Ureter (tissue), 1 donor: ENCODE measurements around the gene ADGRD1. TPM values are rescaled to one million over a fixed set of nuclear protein-coding genes. Genes with fewer than 3 reads are reported as not detected.

ENCODE experiments used
- DNase-seq: peaks from one replicate; pipeline ENCODE4 v3.0.0-alpha.2; 2020; ENCODE audit warnings: low spot score
- total RNA-seq: library from RNA; stranded (reverse); gene quantifications from one replicate; pipeline ENCODE4 v1.2.4, GENCODE V29; 2023
- donor health status: DM: yes; HTN: yes; CAD: no.

ADGRD1 gene
- total RNA-seq, 1 donor from 2014 or later, result 80.2 TPM

DNA sequence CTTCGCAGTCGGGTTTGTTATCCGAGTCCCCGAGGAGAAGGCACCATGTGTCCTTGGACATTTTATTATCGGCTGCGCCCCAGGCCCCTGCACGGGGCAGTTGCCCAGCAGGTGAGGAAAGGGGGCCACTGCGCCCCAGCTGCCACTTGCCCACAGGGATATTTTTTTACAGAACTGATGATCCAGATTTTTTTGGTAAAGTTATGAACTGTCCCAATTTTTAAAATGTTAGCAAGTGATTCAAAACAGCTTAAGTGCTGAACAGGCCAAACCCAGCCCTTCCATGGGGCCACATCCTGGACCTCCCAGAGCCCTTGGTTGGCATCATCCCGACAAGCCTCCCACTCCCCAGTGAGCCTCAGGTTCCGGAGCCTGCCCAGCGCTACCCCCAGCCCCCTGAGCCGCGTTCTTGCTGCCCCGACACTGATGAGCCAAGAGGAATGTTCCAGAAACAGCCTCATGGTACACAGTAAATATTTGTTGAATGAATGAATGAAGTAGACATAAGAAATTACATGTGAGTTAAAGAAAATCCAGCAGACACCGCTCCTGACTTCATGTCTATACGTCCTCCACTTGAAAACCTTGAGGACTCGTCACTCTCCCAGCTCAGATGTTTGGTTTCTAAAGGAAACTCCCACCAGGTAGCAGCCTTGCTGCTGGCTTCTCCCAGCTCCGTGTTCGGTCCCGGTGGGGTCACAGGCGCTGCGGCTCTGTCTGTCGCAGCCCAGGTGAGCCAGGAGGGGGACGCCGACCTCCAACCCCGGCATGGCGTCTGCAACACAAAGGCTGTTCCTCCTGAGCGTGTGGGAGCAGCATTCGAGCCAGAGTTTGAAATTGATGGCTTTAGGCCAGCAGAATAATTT lies 88.5 kb downstream of the ADGRD1 start:
- DNase-seq, result no peak

DNA sequence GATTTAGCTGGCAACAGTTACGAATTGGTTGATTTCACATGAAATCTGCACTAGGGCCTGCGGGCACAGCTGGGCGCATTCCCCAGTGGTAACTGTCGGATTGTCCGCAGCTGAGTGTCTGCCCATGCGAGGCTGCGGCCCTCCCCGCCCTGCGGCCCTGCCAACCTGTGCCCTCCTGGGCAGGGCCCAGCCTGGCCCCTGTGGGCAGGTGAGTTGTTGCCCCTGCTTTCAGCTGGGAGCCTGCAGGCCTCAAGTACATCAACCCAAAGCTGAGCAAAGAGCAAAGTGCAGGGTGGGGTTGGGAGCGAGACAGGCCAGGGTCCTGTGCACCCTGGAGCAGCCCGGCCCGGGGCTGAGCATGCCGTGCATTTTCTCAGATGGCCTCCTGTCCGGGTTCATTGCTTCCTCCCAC lies 89.1 kb downstream of the ADGRD1 start:
- DNase-seq, result no peak

DNA sequence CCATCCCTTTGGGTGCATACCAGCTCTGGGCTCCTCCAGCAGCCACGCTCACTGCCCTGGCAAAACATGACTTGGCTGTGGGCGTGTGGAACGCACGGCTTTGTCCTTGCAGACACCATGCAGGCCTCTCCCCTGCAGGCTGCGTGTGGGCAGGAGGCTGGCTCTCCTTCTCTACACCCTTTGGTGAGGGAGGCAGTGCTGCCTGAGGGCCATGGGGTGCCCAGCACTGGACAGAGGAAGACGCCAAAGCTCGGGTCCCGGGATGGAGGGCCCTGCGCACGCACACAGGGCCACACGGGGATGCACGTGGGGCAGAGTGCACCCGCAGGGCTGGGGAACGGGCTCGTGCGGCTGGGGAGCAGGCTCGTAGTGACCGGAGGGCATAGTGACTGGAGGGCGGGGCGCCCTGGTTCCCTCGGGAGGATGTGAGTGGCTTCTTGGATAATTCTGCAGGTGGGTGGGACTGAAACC lies 89.7 kb downstream of the ADGRD1 start:
- no peak for DNase-seq

DNA sequence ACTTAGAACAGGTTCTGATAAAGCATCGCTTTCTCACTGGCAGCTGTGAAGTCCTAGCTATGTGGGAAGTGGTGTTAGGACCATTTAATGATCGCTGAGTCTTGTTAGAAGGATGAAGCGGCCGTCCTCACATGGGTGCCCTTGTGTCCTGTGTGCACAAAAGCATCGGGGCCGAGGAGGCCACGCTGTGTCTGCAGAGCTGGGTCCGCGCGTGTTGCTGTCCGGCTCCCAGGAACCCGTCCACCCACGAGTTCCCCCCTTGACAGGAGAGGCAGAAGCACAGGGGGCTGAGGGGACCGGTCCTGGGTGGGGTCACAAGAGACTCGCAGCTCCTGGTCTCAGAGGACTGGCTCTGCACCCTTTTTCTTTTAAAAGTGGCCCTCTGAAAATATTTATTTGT lies 90.4 kb downstream of the ADGRD1 start:
- DNase-seq, result no peak

DNA sequence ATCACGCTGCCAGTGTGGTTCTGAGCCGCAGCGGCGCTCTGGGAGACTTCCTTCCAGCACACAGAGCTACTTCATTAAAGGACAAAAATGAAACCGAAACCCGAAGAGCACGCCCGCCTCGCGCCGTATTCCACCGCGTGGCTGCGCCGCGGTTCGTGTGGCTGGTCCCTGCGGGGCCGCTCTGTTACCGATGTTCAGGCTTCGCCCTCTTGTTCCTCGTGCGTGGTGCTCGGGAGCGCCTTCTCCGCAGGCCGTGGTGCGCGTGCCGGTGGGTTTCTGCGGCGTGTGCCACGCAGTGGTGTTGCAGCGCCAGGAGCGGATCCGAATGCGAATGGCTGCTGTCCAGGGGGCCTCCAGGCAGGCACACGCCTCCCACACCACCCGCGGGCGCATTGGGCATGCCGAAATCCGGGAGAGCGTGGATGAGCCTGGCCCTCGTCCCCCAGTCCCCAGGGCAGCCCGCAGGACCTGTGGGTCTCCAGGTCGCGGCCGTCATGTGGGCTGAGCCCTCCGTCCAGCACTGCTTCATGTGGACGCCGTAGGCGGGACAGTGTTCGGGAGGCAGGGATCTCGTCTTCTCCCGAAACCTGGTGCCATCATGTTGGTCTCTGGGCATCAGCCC lies 91.2 kb downstream of the ADGRD1 start:
- DNase-seq, result no peak

DNA sequence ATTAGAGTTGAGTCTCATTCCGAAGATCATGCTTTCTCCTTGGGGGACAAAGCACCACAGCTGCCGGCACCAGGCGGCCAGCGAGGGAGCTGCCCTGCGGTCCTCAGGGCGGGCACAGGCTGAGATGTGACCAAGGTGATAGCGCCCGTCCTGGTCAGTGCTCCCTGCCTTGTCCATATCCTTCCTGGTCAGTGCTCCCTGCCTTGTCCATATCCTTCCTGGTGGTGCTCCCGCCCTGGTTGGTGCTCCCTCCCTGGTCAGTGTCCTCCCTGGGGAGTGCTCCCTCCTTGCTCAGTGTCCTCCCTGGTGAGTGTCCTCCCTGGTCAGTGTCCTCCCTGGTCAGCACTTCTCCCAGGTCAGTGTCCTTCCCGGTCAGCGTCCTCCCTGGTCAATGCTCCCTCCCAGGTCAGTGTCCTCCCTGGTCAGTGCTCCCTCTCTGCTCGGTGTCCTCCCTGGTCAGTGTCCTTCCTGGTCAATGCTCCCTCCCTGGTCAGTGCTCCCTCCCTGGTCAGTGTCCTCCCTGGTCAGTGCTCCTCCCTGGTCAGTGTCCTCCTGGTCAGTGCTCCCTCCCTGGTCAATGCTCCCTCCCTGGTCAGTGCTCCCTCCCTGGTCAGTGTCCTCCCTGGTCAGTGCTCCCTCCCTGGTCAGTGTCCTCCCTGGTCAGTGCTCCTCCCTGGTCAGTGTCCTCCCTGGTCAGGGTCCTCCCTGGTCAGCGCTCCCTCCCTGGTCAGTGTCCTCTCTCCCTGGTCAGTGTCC lies 92.2 kb downstream of the ADGRD1 start:
- DNase-seq, result no peak

DNA sequence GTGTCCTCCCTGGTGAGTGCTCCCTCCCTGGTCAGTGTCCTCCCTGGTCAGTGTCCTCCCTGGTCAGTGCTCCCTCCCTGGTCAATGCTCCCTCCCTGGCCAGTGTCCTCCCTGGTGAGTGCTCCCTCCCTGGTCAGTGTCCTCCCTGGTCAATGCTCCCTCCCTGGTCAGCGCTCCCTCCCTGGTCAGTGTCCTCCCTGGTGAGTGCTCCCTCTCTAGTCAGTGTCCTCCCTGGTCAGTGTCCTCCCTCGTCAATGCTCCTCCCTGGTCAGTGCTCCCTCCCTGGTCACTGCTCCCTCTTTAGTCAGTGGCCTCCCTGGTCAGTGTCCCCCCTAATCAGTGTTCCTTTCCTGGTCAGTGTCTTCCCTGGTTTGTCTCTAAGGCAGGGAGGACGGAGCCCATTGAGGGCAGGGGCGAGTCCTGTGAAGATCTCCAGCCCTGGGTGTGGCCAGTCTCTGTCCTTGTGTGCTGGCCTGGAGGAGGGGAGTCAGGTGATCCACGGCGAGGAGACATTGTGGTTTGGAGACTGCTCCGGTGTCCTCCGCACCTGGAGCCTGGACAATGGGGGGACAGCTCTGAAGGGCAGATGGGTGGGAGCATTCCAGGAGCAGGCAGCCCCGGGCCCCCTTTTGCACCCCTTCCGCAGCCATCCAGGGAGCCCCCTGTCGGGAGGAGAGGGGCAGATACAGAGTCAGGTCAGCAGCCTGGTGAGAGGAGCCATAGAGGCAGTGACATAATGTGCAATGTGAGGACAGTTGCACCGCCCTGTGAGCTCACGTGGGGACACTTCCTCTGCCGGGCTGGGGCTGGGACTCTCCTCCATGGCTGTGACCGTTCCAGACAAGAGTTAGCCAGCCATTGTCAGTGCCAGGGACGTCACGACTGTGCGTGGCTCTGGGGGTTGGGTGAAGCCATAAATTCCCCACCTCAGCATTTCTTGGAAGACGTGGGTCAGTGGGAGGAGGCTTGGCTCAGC lies 93.4 kb downstream of the ADGRD1 start:
- no peak for DNase-seq

DNA sequence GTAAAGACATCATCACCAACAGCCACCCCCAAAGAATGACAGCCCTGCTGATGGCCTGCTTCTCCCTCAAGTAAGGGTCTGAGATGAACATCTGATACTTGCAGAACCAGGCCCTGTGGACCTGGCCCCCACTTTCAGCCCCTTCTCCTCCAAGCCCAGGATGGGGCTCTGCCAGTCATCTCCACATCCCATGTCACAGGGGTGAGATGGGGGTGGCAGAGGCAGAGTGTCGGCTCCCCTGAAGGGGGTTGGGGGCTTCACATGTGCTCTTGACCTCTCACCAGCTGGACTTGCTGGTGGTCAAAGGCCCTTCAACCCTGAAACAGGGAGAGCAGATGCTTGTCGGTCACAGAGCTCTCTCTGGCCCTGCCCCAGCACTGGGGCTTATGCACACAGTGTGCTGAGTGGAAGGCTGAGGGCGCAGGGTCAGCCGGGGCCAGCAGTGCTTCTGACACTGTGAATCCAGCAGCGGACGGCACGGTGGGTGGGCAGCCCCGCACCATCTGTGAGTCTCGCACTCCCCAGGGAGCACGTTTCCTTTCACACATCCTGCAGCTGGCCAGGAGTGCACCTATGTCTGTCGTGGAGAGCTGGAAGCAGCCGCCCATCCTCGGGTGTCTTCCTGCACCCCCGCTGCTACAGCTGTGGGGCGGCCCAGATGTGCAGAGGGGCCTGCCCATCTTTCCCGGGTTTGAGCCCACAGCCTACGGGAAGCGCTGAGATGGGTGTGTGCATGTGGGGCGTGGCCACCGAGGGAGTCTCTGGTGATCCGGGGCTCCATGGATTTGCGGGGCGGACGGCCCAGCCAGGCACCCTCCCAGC lies 94.3 kb downstream of the ADGRD1 start:
- no peak for DNase-seq

- DNase-seq, result no peak
These were observed 94.9 kb downstream of the ADGRD1 start for GRCh38 chr12:131048611-131048990.

DNA sequence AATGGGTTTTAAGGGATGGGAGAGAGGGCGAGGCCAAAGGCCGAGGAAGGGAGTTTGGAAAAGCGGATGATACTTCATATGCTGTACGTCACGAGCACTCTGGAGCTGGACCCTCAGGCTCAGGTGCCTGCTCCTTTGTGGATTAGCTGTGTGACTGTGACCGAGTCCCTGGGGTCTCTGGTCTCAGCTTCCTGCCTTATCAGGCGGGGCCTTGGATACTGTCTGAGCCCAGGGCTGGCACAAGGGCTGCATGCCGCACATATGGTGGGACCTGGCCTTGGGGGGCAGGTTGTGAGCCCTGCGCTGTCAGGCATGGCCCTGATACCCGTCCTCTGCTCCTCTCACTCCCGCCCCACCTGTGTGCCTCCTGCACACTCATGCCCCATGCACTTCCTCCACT lies 95.3 kb downstream of the ADGRD1 start:
- no peak for DNase-seq

DNA sequence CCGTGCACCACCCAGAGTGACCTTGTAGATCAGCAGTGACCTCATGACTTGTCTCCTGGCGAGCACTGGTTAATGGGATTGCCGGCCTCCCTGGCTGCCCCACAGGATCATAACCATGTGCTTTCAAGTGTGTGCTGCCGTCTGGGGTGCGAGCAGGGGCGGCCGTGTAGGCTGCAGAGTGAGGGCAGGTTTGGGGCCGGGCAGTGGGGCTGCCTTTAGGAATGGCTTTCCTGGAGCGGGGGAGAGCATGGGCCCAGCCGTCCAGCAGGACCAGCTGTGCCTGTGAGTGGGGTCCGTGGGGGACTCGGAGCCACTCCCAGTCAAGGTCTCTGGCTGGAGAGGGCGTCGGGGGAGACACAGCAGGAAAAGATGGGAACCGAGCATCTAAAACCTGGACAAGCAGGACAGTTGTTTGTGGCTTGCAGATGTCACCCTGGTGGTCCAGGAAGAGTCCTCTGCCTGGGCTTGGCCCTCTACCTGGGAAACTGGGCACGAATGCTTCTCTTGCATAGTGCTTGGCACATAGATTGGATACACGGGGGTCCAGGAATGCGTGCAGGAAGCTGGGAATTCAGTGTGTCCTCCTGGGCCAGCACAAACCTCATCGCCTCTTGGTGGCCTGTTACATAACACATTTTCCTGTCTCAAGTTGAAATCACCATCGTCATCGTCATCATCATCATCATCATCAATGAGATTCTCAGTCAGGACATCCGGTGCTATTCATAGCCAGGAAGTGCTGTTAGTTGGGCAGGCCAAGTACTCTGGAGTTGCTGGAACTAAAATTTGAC lies 96.0 kb downstream of the ADGRD1 start:
- no peak for DNase-seq

GRCh38 chr12:131050463-131051154 lies 96.9 kb downstream of the ADGRD1 start:
- DNase-seq, result no peak

- DNase-seq, result no peak
These were observed 97.4 kb downstream of the ADGRD1 start for GRCh38 chr12:131051155-131051473.

GRCh38 chr12:131052063-131052781 lies 98.5 kb downstream of the ADGRD1 start:
- no peak for DNase-seq

DNA sequence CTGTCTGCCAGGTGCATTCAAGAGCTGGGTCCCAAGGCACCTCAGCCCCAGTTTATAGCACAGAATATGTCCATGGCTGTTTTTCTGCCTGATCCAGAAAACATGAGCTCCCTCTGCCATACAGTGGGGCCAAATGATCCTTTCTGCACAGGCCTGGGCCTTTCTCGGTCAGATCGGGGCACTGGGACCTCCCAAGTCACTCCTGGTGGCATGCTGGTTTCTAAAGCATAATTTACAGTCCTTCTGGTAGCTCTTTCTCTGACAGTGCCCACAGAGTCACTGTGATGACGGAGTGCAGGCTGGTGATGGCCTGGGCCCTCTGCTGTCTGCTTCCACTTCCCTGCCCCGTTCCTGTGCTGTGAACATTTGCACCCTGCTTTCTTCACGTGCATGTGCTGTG lies 99.2 kb downstream of the ADGRD1 start:
- no peak for DNase-seq

GRCh38 chr12:131053567-131053966 lies 99.9 kb downstream of the ADGRD1 start:
- no peak for DNase-seq

DNA sequence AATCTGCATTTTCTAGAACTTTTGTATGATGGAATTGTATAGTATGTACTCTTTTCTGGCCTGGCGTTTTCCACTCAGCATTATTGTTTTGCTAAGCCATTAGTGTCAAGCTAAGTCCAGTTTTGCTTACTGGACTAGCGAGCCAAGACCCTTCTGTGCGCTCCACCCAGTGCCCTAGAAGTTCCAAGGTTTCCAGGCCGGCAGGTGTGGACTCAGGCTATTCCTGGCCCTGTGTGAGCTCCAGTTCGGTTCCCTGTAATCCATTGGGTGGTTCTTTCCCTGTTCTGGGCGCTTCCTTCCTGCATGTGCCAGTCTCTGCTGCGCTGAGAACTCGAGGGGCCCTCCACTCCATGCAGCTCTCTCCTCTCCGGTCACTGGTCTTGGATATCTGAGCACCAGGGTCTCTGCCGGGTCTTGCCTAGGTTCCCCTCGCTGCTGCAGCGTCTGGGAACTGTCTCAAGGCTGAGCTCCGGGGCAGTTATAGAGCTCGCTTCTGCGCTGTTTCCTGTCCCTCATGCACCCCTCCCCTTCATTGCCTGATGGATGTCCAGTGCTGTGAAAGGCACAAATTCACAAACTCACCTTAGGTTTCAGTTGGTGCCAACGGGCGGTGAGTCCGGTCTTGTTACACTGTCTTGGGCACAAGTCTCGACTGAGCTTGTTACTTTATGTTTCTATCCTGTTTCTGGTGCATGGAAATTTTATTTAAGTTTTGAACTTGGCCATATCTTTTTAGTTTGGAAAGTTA lies 100.8 kb downstream of the ADGRD1 start:
- DNase-seq, result no peak

DNA sequence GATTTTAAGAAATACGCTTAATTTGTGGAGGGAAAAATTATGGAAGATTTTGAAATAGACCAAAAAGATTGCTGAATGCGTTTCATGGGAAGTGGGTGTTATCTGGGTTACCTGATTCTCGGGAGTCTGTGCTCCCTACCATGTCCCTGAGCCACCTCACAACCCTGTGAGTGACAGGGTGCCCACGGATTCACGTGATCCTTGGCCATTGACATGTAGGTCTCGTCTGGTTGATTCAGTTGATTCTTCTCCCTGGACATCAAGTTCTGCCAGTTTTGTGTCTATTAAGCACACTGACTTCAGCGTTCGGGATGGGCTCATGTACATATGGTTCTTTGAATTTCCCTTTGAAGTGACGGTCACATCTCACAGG lies 101.4 kb downstream of the ADGRD1 start:
- no peak for DNase-seq
